IPS-18c (cell line): ENCODE results near the gene GCKR.
"Not testable (repeated sequence)": the region's sequence is repeated elsewhere in the genome, so short reads cannot be mapped to it uniquely, and the experiment has no call there.

Experiments
- H3K4me3 ChIP-seq: 2 replicates; pipeline ENCODE4 v1.7.0; 2013; ENCODE audit warnings: low read depth, mild to moderate bottlenecking, low read length, moderate library complexity; ENCODE audit not compliant: insufficient read depth
- H3K9me3 ChIP-seq: one replicate; pipeline ENCODE4 v1.6.1; 2013; ENCODE audit warnings: mild to moderate bottlenecking, low read length, moderate library complexity; ENCODE audit not compliant: control insufficient read depth, insufficient read depth

Gene GCKR

GRCh38 chr2:27501042-27501441 lies 4.4 kb downstream of the GCKR start:
- Histone ChIP-seq H3K9me3 (no peaks in the 10 kb centered on the region), H3K4me3 (no peak overlapping the region)

DNA sequence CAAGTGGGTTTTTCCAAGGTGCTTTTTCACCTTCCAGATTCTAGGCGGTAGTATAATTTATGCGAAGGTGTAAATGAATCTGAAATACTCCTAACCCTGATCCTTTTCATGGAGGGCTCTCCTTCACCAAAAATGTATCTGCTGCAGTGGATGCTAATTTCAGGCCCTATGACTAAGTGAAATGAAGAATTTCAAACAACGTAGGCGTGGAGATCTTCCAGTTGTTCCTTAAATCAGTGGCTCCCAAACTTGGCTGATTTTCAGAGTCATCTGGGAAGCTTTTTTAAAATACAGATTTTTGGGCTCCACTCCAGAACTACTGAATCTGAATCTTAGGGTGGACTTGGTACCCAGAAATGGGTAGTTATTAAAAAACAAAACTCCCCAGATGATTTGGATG lies 5.5 kb downstream of the GCKR start:
- Histone ChIP-seq H3K4me3 (no peak overlapping the region), H3K9me3 (no peaks in the 10 kb centered on the region)

GRCh38 chr2:27506587-27506986 lies 9.9 kb downstream of the GCKR start:
- Histone ChIP-seq H3K4me3 (no peak overlapping the region), H3K9me3 (no peaks in the 10 kb centered on the region)

DNA sequence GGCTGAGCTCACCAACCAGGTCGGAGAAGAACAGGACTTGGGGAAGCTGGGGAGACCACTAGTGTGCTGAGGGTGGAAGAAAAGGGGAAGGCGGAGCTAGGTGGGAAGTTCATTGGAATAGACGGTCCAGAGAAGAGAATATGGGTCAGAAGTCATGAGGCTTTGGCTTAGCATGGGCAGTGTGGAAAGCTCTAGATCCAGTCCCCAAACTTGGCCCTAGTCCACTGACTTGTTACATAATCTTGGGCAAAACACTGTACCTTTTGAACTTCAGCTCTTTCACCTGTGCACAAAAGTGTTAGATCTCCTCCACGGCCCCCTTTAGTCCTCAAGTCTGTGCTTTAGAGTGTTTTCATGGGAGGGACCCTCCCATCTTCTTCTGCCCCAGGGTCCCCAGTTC lies 10.7 kb downstream of the GCKR start:
- H3K4me3 ChIP-seq = no peak overlapping the region
- H3K9me3 ChIP-seq = no peaks in the 10 kb centered on the region

DNA sequence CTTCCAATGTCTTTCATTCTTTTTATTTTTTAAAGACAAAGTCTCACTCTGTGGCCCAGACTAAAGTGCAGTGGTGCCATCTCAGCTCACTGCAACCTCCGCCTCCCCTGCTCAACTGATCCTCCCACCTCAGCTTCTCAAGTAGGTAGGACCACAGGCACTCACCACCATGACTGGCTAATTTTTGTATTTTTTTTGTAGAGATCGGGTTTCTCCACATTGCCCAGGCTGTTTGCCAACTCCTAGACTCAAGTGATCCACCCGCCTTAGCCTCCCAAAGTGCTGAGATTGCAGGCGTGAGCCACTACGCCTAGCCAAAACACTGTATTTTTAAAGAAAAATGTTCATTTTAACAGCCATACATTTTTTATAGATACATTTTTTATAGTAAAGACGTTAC lies 12.7 kb downstream of the GCKR start:
- no peaks in the 10 kb centered on the region for H3K9me3 ChIP-seq
- no peak overlapping the region for H3K4me3 ChIP-seq

DNA sequence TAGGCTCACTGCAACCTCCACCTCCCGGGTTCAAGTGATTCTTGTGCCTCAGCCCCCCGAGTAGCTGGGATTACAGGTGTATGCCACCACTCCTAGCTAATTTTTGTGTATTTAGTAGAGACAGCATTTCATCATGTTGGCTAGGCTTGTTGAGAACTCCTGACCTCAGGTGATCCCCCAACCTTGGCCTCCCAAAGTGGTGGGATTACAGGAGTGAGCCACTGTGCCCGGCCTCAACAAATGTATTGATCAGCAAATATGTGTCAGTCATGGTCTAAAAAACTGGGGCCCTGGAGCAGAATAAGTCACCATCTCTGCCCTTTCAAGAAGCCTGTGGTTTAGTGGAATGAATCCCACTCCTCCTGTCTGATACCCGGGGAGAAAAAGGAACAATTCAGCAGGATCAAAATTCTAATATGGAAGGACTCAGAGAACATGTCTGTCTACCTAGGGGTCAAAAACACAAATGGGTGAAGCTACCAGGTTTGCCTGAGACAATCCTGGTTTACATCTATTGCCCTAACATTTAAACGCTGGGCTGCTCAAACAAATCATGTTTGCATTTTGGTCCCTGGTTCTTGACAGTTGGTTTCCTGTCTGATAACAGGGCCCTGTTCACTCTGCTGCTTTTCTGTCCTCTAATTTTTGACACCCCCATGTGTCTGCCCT lies 21.6 kb downstream of the GCKR start:
- H3K4me3 ChIP-seq = no peak overlapping the region
- H3K9me3 ChIP-seq = no peaks in the 10 kb centered on the region

DNA sequence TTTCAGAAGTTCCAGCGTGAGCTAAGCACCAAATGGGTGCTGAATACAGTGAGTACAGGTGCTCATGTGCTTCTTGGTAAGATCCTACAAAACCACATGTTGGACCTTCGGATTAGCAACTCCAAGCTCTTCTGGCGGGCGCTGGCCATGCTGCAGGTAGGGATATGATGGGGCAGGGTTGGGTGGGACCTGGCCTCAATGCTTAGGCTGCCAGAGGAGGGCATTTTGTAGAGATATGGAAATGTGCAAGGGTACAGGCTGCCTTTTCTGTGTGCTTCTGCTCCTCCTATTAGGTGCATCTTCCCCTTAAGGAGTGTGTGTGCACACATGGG lies 22.1 kb downstream of the GCKR start:
- H3K4me3 ChIP-seq = no peak overlapping the region
- no peaks in the 10 kb centered on the region for H3K9me3 ChIP-seq

DNA sequence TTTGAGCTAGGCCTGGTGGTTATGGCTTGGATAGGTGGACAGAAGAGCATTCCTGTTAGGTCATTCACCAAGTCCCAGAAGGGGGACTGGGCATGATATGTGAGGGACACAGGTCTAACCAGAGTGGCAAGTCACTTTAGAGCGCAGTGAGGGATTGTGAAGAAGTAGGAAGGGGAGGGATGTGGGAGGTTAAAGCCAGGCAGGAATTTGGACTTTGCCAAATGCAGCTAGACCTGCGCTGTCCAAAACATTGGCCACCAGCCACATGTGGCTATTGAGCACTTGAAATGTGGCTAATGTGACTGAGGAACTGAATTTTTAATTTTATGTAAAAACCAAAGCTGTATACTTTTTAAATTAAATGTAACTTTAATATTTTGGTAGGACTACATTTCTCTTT lies 23.7 kb downstream of the GCKR start:
- Histone ChIP-seq H3K9me3 (no peaks in the 10 kb centered on the region), H3K4me3 (no peak overlapping the region)

GRCh38 chr2:27522400-27522945 lies 25.8 kb downstream of the GCKR start:
- Histone ChIP-seq H3K4me3 (no peak overlapping the region), H3K9me3 (no peaks in the 10 kb centered on the region)

DNA sequence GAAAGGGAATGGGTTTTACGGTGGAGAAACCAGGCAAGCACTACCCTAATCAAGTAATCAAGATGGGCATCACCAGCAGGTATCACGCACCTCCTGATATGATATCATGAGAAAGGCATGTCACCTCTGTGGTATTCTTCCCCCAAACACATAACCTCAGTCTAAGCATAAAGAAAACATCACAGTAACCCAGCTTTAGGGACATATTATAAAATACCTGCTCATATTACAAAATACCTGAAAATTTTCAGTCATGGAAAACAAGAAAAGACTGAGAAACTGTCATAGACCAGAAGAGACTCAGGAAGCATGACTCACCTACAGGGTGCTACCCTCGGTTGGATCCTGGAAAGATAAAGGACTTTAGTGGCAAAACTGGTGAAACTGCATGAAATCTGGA lies 30.5 kb downstream of the GCKR start:
- Histone ChIP-seq H3K9me3 (no peaks in the 10 kb centered on the region), H3K4me3 (no peak overlapping the region)

- Histone ChIP-seq H3K9me3 (no peaks in the 10 kb centered on the region), H3K4me3 (no peak overlapping the region)
These were observed 35.3 kb downstream of the GCKR start for GRCh38 chr2:27531983-27532382.

- no peak overlapping the region for H3K4me3 ChIP-seq
- H3K9me3 ChIP-seq = peaks cover 3% of the 10 kb centered on the region
These were observed 40.6 kb downstream of the GCKR start for GRCh38 chr2:27537287-27537686.

DNA sequence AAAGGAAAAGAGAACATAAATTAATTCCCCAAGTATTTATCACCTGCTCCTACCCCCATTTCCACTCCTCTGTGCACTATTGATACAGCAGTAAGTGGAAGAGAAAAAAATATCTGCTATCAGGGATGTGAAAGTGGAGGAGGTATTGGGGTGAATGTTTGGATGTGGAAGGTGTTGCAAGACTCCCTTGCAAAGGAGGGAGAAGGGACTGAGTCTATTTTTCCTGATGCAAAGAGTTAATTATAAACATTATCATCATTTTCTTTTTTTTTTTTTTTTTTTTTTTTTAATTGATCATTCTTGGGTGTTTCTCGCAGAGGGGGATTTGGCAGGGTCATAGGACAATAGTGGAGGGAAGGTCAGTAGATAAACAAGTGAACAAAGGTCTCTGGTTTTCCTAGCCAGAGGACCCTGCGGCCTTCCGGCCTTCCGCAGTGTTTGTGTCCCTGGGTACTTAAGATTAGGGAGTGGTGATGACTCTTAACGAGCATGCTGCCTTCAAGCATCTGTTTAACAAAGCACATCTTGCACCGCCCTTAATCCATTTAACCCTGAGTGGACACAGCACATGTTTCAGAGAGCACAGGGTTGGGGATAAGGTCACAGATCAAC lies 42.3 kb downstream of the GCKR start:
- H3K4me3 ChIP-seq, H3K9me3 ChIP-seq: not testable (repeated sequence)

GRCh38 chr2:27539649-27540048 lies 43.0 kb downstream of the GCKR start:
- not testable (repeated sequence) for H3K9me3 ChIP-seq, H3K4me3 ChIP-seq

DNA sequence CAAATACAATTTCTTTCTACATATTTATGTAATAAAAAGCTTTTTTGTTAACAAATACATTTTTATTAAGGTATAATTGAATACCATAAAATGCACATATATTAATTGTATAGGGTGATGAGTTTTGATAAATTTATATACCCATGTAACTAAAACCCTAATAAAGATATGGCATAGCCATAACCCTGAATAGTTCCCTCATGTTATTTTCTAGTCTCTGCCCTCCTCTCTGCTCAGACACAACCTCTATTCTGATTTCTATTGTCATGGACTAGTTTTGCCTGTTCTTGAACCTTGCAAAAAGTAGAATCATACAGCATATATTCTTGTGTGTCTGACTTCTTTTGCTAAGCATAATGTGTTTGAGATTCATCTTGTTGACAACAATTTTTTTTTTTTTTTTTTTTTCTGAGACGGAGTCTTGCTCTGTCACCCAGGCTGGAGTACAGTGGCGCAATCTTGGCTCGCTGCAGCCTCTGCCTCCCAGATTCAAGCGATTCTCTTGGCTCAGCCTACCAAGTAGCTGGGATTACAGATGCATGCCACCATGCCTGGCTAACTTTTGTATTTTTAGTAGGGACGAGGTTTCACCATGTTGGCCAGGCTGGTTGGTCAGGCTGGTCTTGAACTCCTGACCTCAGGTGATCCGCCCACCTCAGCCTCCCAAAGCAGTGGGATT lies 47.6 kb downstream of the GCKR start:
- Histone ChIP-seq H3K4me3 (no peak overlapping the region), H3K9me3 (peaks cover 5% of the 10 kb centered on the region)

- Histone ChIP-seq H3K4me3 (no peak overlapping the region), H3K9me3 (peaks cover 5% of the 10 kb centered on the region)
These were observed 48.9 kb downstream of the GCKR start for GRCh38 chr2:27545348-27546141.

- peaks cover 2% of the 10 kb centered on the region for H3K9me3 ChIP-seq
- no peak overlapping the region for H3K4me3 ChIP-seq
These were observed 52.7 kb downstream of the GCKR start for GRCh38 chr2:27549303-27549702.

- H3K4me3 ChIP-seq = no peak overlapping the region
- H3K9me3 ChIP-seq = no peaks in the 10 kb centered on the region
These were observed 54.9 kb downstream of the GCKR start for GRCh38 chr2:27551514-27551913.
